Osteocyte (in vitro differentiated cells): ENCODE measurements around the gene ENTPD6. TPM values are rescaled to one million over a fixed set of nuclear protein-coding genes. Genes with fewer than 3 reads are reported as not detected.
A peak's percentile ranks its signal among the peaks of the same experiment; 100 is the strongest.

ENCODE experiments used
- DNase-seq: peaks from one replicate; pipeline ENCODE4 v3.0.0; 2021; ENCODE audit warnings: mixed read lengths; ENCODE audit not compliant: unreplicated experiment; ENCODE audit errors: extremely low spot score
- H3K27ac Mint-ChIP-seq: one replicate; pipeline ENCODE4 v1.8.0; 2021; ENCODE audit warnings: mild to moderate bottlenecking, mixed read lengths; ENCODE audit not compliant: unreplicated experiment
- H3K27me3 Mint-ChIP-seq: one replicate; pipeline ENCODE4 v1.8.0; 2021; ENCODE audit warnings: mixed read lengths; ENCODE audit not compliant: unreplicated experiment
- H3K36me3 Mint-ChIP-seq: one replicate; pipeline ENCODE4 v1.8.0; 2021; ENCODE audit warnings: mixed read lengths; ENCODE audit not compliant: unreplicated experiment
- H3K4me1 Mint-ChIP-seq: one replicate; pipeline ENCODE4 v1.8.0; 2021; ENCODE audit warnings: mixed read lengths; ENCODE audit not compliant: unreplicated experiment
- H3K4me3 Mint-ChIP-seq: one replicate; pipeline ENCODE4 v1.8.0; 2021; ENCODE audit warnings: mild to moderate bottlenecking, moderate library complexity, mixed read lengths; ENCODE audit not compliant: unreplicated experiment
- H3K9me3 Mint-ChIP-seq: one replicate; pipeline ENCODE4 v1.8.0; 2021; ENCODE audit warnings: mixed read lengths; ENCODE audit not compliant: unreplicated experiment
- total RNA-seq: library from RNA; stranded (reverse); gene quantifications from 2 replicates; pipeline ENCODE4 v1.2.1, GENCODE V29; 2021
- TF ChIP-seq, protein P1 (sequence below): fragments of 200-600 bp; sonication (generic); IDR thresholded peaks from 2 replicates; pipeline ENCODE4 v1.5.0; 2021; ENCODE audit warnings: antibody characterized with exemption, mild to moderate bottlenecking, moderate library complexity

ENTPD6 gene
- total RNA-seq, 1 donor from 2014 or later = 62.0 TPM

DNA sequence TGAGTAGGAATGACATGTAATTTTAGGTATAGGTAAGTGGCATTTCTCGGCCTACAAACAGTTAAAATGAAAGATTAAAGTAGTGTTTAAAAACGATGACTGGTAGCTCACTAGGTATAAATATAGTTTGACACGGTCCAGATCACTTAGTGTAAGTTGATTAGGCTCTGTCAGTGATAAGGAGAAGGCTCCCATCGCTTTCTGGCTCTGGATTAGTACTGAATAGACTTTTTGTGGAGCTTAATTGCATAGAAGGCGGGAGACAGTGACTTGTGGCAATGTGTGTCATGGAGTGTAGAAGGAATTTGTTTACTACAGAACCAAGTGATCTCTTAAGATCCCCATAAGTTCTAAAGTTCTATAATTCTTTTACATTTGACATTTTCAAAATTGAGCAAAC is 59.1 kb downstream of the ENTPD6 start:
- Mint-ChIP-seq H3K27ac (peak overlapping the region; percentile 11), H3K36me3 (peaks cover 33% of the 10 kb centered on the region), H3K4me3 (no peak overlapping the region), H3K9me3 (no peaks in the 10 kb centered on the region), H3K27me3 (no peaks in the 10 kb centered on the region), H3K4me1 (peaks cover 70% of the 10 kb centered on the region)
- DNase-seq = no peak
- TF ChIP-seq, protein P1, sequence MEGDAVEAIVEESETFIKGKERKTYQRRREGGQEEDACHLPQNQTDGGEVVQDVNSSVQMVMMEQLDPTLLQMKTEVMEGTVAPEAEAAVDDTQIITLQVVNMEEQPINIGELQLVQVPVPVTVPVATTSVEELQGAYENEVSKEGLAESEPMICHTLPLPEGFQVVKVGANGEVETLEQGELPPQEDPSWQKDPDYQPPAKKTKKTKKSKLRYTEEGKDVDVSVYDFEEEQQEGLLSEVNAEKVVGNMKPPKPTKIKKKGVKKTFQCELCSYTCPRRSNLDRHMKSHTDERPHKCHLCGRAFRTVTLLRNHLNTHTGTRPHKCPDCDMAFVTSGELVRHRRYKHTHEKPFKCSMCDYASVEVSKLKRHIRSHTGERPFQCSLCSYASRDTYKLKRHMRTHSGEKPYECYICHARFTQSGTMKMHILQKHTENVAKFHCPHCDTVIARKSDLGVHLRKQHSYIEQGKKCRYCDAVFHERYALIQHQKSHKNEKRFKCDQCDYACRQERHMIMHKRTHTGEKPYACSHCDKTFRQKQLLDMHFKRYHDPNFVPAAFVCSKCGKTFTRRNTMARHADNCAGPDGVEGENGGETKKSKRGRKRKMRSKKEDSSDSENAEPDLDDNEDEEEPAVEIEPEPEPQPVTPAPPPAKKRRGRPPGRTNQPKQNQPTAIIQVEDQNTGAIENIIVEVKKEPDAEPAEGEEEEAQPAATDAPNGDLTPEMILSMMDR = no peak

GRCh38 chr20:25254986-25255680 is 59.6 kb downstream of the ENTPD6 start:
- H3K4me3 Mint-ChIP-seq = no peak overlapping the region
- H3K36me3 Mint-ChIP-seq = peaks cover 37% of the 10 kb centered on the region
- TF ChIP-seq, protein P1 = no peak
- no peak overlapping the region for H3K27ac Mint-ChIP-seq
- H3K4me1 Mint-ChIP-seq = peaks cover 68% of the 10 kb centered on the region
- DNase-seq = no peak
- H3K9me3 Mint-ChIP-seq = no peaks in the 10 kb centered on the region
- no peaks in the 10 kb centered on the region for H3K27me3 Mint-ChIP-seq

DNA sequence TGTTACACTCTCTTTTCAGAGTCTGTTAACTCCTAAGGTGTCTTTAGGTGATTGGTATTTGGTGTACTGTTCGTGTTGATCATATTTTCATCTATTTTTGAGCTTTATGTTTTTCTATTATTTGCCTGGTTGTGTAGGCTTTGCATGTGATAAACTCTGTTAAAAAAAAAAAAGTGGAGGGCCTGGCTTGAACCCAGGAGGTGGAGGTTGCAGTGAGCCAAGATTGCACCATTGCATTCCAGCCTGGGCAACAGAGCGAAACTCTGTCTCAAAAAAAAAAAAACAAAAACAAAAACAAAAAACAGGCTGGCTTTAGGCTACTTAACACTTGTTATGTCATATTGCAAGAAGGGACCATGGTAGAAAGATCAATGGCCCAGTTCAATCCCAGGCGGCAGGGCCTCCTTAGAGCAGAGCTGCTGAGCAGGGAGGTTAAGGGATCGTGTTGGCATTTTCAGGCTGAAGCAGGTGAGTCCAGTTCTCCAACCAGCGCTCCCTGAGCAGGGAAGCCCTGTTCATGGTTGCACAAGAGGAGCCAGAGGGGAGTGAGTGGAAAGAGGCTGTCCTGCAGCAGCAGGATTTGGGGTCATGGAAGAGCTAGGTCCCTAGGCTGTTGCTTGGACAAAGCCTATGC is 60.8 kb downstream of the ENTPD6 start:
- TF ChIP-seq, protein P1 = no peak
- Mint-ChIP-seq H3K36me3 (peaks cover 38% of the 10 kb centered on the region), H3K27ac (peak overlapping the region; percentile 27), H3K9me3 (no peaks in the 10 kb centered on the region), H3K4me1 (peaks cover 55% of the 10 kb centered on the region), H3K27me3 (no peaks in the 10 kb centered on the region), H3K4me3 (no peak overlapping the region)
- DNase-seq = no peak

DNA sequence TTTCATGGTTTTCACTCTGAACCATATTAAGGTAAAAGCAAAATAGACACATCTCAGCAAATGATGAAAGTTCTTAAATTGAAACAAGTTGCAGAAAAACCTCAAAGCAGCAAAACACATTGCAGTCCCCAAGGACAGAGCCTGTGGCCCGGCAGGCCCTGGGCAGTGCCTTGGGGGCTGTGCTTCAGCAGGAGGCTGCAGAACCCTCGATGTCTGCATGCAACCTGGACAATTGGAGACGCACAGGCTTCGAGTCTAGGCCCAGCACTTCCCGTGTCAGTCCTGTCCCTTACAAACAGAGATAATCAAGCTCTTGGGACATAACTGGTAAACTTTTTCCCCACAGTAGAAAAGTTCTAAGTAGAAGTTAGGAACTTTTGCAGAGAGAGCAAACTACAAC is 61.6 kb downstream of the ENTPD6 start:
- Mint-ChIP-seq H3K27me3 (no peaks in the 10 kb centered on the region), H3K4me3 (no peak overlapping the region)

More for the DNA sequence above, 61.6 kb downstream of the ENTPD6 start:
- no peak for DNase-seq
- peaks cover 40% of the 10 kb centered on the region for H3K36me3 Mint-ChIP-seq
- no peaks in the 10 kb centered on the region for H3K9me3 Mint-ChIP-seq
- no peak overlapping the region for H3K27ac Mint-ChIP-seq
- peaks cover 48% of the 10 kb centered on the region for H3K4me1 Mint-ChIP-seq
- TF ChIP-seq, protein P1 = no peak
